ENCODE results near the gene ID2. TPM values are rescaled to one million over a fixed set of nuclear protein-coding genes. Genes with fewer than 3 reads are reported as not detected.

ID2 gene
- total RNA-seq = 100 to 1,000 TPM; 240 to 305 (median 260) TPM

GRCh38 chr2:8681786-8682692 is at the start of gene ID2:
Gene ID2 (plus strand): TSS chr2:8682056. CDS start chr2:8682166, 110 bp downstream.
- peak; percentile 97 to 99 for DNase-seq (ENCODE audit: low spot score in 2 of 2)
- Histone ChIP-seq H3K4me1 (peaks cover 0 to 17% of the 10 kb centered on the region in 2 donors), H3K4me3 (peak within 1 kb of the TSS; percentile 85 to 87 (median 85)), H3K36me3 (no peaks in the 10 kb centered on the region), H3K27me3 (no peaks in the 10 kb centered on the region), H3K9me3 (no peaks in the 10 kb centered on the region), H3K27ac (peak within 1 kb of the TSS; percentile 86 to 89)
- intact Hi-C loops (cut with DNase I; ENCODE audit: low total_unique reads) = no loop called here
- TF ChIP-seq POLR2AphosphoS5 (IDR thresholded peaks at IDR 0.05) = peak; percentile 97 to 100 (median 99)
- peak; percentile 99 for TF ChIP-seq POLR2A (IDR thresholded peaks at IDR 0.05)
- TF ChIP-seq CTCF (IDR thresholded peaks at IDR 0.05) = peak in 1 of 3 donors; percentile 24

- intact Hi-C loops (cut with DNase I; ENCODE audit: low total_unique reads) = no loop called here
- TF ChIP-seq POLR2A (IDR thresholded peaks at IDR 0.05) (no peak), POLR2AphosphoS5 (IDR thresholded peaks at IDR 0.05) (no peak), CTCF (IDR thresholded peaks at IDR 0.05) (no peak)
Observed at GRCh38 chr2:8632755-8633154, 49.1 kb upstream of the ID2 start.

GRCh38 chr2:8633186-8633734 is 48.6 kb upstream of the ID2 start:
- no peak for DNase-seq (ENCODE audit: low spot score in 2 of 2)
- Histone ChIP-seq H3K36me3 (no peaks in the 10 kb centered on the region), H3K9me3 (no peaks in the 10 kb centered on the region), H3K27ac (no peak overlapping the region), H3K4me3 (no peak overlapping the region), H3K27me3 (no peaks in the 10 kb centered on the region), H3K4me1 (no peaks in the 10 kb centered on the region)
- TF ChIP-seq CTCF (IDR thresholded peaks at IDR 0.05) = no peak
- no peak for TF ChIP-seq POLR2AphosphoS5 (IDR thresholded peaks at IDR 0.05)
- no peak for TF ChIP-seq POLR2A (IDR thresholded peaks at IDR 0.05)
- intact Hi-C loops (cut with DNase I; ENCODE audit: low total_unique reads) = no loop called here

More at GRCh38 chr2:8632755-8633154, 49.1 kb upstream of the ID2 start:
- H3K4me3 ChIP-seq = no peak overlapping the region
- H3K36me3 ChIP-seq = no peaks in the 10 kb centered on the region
- no peak for DNase-seq (ENCODE audit: low spot score in 2 of 2)
- H3K4me1 ChIP-seq = no peaks in the 10 kb centered on the region
- no peaks in the 10 kb centered on the region for H3K9me3 ChIP-seq
- H3K27me3 ChIP-seq = no peaks in the 10 kb centered on the region
- no peak overlapping the region for H3K27ac ChIP-seq

- DNase-seq (ENCODE audit: low spot score in 2 of 2) = no peak
- H3K4me1 ChIP-seq = no peaks in the 10 kb centered on the region
- intact Hi-C loops (cut with DNase I; ENCODE audit: low total_unique reads) = no loop called here
- H3K27ac ChIP-seq = no peak overlapping the region
- H3K9me3 ChIP-seq = no peaks in the 10 kb centered on the region
- no peak for TF ChIP-seq CTCF (IDR thresholded peaks at IDR 0.05)
- TF ChIP-seq POLR2A (IDR thresholded peaks at IDR 0.05) = no peak
- no peak for TF ChIP-seq POLR2AphosphoS5 (IDR thresholded peaks at IDR 0.05)
- no peak overlapping the region for H3K4me3 ChIP-seq
- no peaks in the 10 kb centered on the region for H3K27me3 ChIP-seq
- H3K36me3 ChIP-seq = no peaks in the 10 kb centered on the region
Observed at GRCh38 chr2:8633735-8634313, 48.0 kb upstream of the ID2 start.

Data from breast epithelium (tissue), 4 donors.